ENCODE results near the gene MTRF1. TPM values are rescaled to one million over a fixed set of nuclear protein-coding genes. Genes with fewer than 3 reads are reported as not detected.
A peak's percentile ranks its signal among the peaks of the same experiment; 100 is the strongest.

The MTRF1 gene
- total RNA-seq, 1 experiment from 2014 or later = 15.8 TPM

- Mint-ChIP-seq H3K27ac (ENCODE audit: unreplicated experiment) (no peak overlapping the region), H3K9me3 (ENCODE audit: low read depth, unreplicated experiment) (no peaks in the 10 kb centered on the region), H3K27me3 (ENCODE audit: unreplicated experiment) (no peaks in the 10 kb centered on the region), H3K4me1 (ENCODE audit: low read depth, unreplicated experiment) (no peaks in the 10 kb centered on the region), H3K36me3 (ENCODE audit: insufficient read depth, unreplicated experiment) (peaks cover 10% of the 10 kb centered on the region), H3K4me3 (ENCODE audit: low read depth, unreplicated experiment) (no peak overlapping the region)
- CTCF ChIA-PET = interaction anchor here (1.0 to 1.7 kb wide), 4 partner anchors 19 to 141 kb away, joined by 3 read pairs; no protein-coding TSS in a partner anchor
- TF ChIP-seq, protein P1, sequence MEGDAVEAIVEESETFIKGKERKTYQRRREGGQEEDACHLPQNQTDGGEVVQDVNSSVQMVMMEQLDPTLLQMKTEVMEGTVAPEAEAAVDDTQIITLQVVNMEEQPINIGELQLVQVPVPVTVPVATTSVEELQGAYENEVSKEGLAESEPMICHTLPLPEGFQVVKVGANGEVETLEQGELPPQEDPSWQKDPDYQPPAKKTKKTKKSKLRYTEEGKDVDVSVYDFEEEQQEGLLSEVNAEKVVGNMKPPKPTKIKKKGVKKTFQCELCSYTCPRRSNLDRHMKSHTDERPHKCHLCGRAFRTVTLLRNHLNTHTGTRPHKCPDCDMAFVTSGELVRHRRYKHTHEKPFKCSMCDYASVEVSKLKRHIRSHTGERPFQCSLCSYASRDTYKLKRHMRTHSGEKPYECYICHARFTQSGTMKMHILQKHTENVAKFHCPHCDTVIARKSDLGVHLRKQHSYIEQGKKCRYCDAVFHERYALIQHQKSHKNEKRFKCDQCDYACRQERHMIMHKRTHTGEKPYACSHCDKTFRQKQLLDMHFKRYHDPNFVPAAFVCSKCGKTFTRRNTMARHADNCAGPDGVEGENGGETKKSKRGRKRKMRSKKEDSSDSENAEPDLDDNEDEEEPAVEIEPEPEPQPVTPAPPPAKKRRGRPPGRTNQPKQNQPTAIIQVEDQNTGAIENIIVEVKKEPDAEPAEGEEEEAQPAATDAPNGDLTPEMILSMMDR (IDR thresholded peaks at IDR 0.05; ENCODE audit: unreplicated experiment) = no peak
- no peak for DNase-seq
- no TSS peak for BruUV-seq (replicated peaks)
- intact Hi-C loops (cut with micrococcal nuclease; ENCODE audit: unreplicated experiment) = loop anchor here (1.0 kb wide), 1 partner anchor 121 kb away; no protein-coding TSS in a partner anchor
Measured at GRCh38 chr13:41196620-41197019, 66.8 kb downstream of the MTRF1 start.

GRCh38 chr13:41196011-41196410, 67.4 kb downstream of the MTRF1 start:
- TF ChIP-seq, protein P1 (IDR thresholded peaks at IDR 0.05; ENCODE audit: unreplicated experiment) = no peak
- no peak for DNase-seq
- H3K27ac Mint-ChIP-seq (ENCODE audit: unreplicated experiment) = no peak overlapping the region
- no peaks in the 10 kb centered on the region for H3K27me3 Mint-ChIP-seq (ENCODE audit: unreplicated experiment)
- no peak overlapping the region for H3K4me3 Mint-ChIP-seq (ENCODE audit: low read depth, unreplicated experiment)
- H3K36me3 Mint-ChIP-seq (ENCODE audit: insufficient read depth, unreplicated experiment) = peaks cover 10% of the 10 kb centered on the region
- no peaks in the 10 kb centered on the region for H3K9me3 Mint-ChIP-seq (ENCODE audit: low read depth, unreplicated experiment)
- CTCF ChIA-PET = interaction anchor here (1.0 to 1.7 kb wide), 4 partner anchors 20 to 141 kb away, joined by 3 read pairs; no protein-coding TSS in a partner anchor
- H3K4me1 Mint-ChIP-seq (ENCODE audit: low read depth, unreplicated experiment) = no peaks in the 10 kb centered on the region
- BruUV-seq (replicated peaks) = no TSS peak
- intact Hi-C loops (cut with micrococcal nuclease; ENCODE audit: unreplicated experiment) = loop anchor here (1.0 kb wide), 1 partner anchor 121 kb away; no protein-coding TSS in a partner anchor

DNA sequence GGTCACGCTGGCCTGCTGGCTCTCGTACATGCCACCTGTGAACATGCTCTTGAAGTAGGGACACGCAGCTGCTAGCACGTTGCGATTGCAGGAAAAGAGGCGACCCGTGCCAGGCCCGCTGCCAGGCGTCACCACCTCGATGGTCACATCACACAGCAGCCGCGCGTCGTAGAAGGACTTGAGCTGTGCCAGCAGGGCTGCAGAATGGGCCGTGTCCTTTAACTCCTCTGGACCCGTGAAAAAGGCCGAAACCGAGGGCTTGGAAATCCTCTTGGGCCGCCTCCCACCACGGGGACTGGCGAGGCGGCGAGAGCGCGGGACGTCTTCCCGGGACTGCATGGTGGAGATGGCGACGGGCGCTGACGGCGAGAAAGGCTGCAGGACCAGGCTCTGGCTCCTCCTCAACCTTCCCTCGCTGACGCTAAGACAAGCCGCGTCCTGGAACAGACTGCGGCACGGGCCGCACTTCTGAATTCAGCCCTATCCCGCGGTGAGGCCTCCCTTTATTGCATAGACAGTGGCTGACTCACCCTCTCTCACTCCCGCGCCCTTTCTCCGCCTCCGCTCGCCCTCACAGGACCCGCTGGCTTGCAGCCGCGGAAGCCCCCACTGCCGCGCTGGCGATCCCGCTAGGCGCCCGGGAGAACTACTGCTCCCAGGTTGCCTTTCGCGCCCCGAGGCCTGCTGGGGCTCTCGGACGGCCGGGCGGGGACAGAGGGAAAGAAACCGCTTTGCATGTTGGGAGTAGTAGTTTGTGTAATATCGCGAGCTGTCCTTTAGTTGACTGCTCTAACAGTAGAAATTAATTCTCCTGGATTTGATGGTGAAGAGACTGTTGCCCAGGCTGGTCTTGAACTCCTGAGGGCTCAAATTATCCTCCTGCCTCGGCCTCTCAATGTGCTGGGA, 69.2 kb downstream of the MTRF1 start, which contains the start of gene KBTBD7:
KBTBD7 (minus strand) TSS at position 651 of the 906 bp plus-strand sequence; CDS start at position 339, 312 bp downstream.
- Mint-ChIP-seq H3K27me3 (ENCODE audit: unreplicated experiment) (no peaks in the 10 kb centered on the region), H3K4me3 (ENCODE audit: low read depth, unreplicated experiment) (peak within 1 kb of the TSS; percentile 95)
- CTCF ChIA-PET = no interaction called here

DNA sequence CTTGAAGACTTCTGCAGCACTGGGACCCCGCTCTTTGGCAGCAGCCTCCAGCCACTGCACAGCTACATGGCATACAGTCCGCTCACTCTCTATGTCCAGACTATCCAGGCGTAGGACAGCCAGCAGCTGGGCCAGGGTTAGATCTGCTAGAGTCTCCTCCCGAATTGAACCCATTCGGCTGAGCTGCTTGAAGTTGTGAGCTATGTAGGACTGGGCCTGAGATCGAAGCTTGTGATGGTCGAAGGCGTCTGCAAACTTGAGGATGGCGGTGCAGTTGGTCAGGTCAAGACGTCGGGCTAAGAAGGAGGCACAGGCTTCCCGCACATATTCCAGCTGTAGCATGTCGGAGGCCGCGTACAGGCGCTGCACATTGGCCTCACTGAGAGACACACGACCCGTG, 69.9 kb downstream of the MTRF1 start:
- CTCF ChIA-PET = no interaction called here
- Mint-ChIP-seq H3K4me1 (ENCODE audit: low read depth, unreplicated experiment) (peaks cover 7% of the 10 kb centered on the region), H3K36me3 (ENCODE audit: insufficient read depth, unreplicated experiment) (peaks cover 10% of the 10 kb centered on the region), H3K27ac (ENCODE audit: unreplicated experiment) (peak overlapping the region; percentile 78), H3K4me3 (ENCODE audit: low read depth, unreplicated experiment) (peak overlapping the region; percentile 95), H3K27me3 (ENCODE audit: unreplicated experiment) (no peaks in the 10 kb centered on the region), H3K9me3 (ENCODE audit: low read depth, unreplicated experiment) (no peaks in the 10 kb centered on the region)
- BruUV-seq (replicated peaks) = no TSS peak
- intact Hi-C loops (cut with micrococcal nuclease; ENCODE audit: unreplicated experiment) = no loop called here
- TF ChIP-seq, protein P1 (IDR thresholded peaks at IDR 0.05; ENCODE audit: unreplicated experiment) = no peak
- DNase-seq = no peak

More for the DNA sequence above, 69.2 kb downstream of the MTRF1 start, which contains the start of gene KBTBD7:
- H3K27ac Mint-ChIP-seq (ENCODE audit: unreplicated experiment) = peak within 1 kb of the TSS; percentile 78
- H3K36me3 Mint-ChIP-seq (ENCODE audit: insufficient read depth, unreplicated experiment) = peaks cover 10% of the 10 kb centered on the region
- peak; percentile 87 for DNase-seq
- H3K9me3 Mint-ChIP-seq (ENCODE audit: low read depth, unreplicated experiment) = no peaks in the 10 kb centered on the region
- H3K4me1 Mint-ChIP-seq (ENCODE audit: low read depth, unreplicated experiment) = peaks cover 7% of the 10 kb centered on the region
- TF ChIP-seq, protein P1 (IDR thresholded peaks at IDR 0.05; ENCODE audit: unreplicated experiment) = no peak
- no TSS peak for BruUV-seq (replicated peaks)
- intact Hi-C loops (cut with micrococcal nuclease; ENCODE audit: unreplicated experiment) = loop anchor here (2.0 kb wide), 1 partner anchor 61 kb away; the partner anchor contains the start of gene KBTBD6
